Measurements from ENCODE around the gene PALS2.

PALS2 gene

DNA sequence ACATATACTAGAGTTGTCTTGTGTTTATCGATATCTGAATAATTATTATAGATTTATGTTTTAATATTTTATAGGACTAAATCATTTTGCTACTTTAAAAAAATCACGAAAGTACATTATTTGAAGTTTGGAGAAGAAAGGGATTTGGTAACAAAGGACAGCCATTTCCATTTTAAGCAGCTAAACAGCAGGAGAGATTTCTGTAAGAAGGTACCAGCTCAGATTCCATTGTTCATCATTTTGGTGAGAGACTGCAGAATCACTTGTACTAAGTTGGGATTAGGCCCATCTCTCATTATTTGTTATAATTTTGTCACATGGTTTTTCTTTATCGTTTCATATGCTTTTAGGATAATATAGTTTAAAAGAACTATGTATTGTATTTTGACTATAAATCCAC is 46.7 kb downstream of the PALS2 start:
- Histone ChIP-seq H3K36me3 (ENCODE audit: low read depth) (no peaks in the 10 kb centered on the region), H3K4me1 (ENCODE audit: insufficient read depth, poor library complexity, severe bottlenecking) (no peaks in the 10 kb centered on the region), H3K9me3 (ENCODE audit: severe bottlenecking) (no peaks in the 10 kb centered on the region), H3K27me3 (ENCODE audit: insufficient read depth, poor library complexity, severe bottlenecking) (no peaks in the 10 kb centered on the region), H3K27ac (ENCODE audit: poor library complexity, severe bottlenecking) (no peak overlapping the region), H3K4me3 (ENCODE audit: severe bottlenecking) (no peak overlapping the region)
- ATAC-seq (ENCODE audit: low read depth) (no peak), DNase-seq (ENCODE audit: low spot score) (no peak)
- TF ChIP-seq CTCF (IDR thresholded peaks at IDR 0.05; ENCODE audit: poor library complexity, severe bottlenecking), result no peak

DNA sequence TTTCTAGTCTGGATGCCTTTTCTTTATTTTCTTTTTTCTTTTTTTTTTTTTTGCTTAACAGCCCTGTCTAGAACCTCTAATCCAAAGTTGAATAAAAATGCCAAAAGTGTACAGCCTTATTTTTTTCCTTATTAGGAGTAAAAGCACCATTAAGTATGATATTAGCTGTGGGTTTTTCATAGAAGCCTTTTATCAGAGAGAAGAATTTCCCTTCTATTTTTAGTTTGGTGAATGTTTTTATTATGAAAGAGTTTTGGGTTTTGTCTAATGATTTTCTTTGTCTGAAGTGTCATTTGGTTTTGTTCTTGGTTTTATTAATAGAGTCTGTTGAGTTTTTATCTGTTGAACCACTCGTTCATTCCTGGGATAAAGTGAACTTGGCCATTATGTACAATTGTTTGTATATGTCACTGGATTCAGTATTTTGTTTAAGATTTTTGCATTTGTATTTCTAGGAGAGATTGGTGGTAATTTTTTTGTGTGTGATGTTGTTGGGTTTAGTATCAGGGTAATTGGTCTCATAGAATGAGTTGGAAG is 49.5 kb downstream of the PALS2 start:
- no peaks in the 10 kb centered on the region for H3K9me3 ChIP-seq (ENCODE audit: severe bottlenecking)
- H3K27ac ChIP-seq (ENCODE audit: poor library complexity, severe bottlenecking), result no peak overlapping the region
- TF ChIP-seq CTCF (IDR thresholded peaks at IDR 0.05; ENCODE audit: poor library complexity, severe bottlenecking), result no peak
- no peak for DNase-seq (ENCODE audit: low spot score)
- H3K4me3 ChIP-seq (ENCODE audit: severe bottlenecking), result no peak overlapping the region
- H3K27me3 ChIP-seq (ENCODE audit: insufficient read depth, poor library complexity, severe bottlenecking), result no peaks in the 10 kb centered on the region
- no peaks in the 10 kb centered on the region for H3K4me1 ChIP-seq (ENCODE audit: insufficient read depth, poor library complexity, severe bottlenecking)
- peaks cover 8% of the 10 kb centered on the region; the same call in 1 of the 2 replicates for H3K36me3 ChIP-seq (ENCODE audit: low read depth)
- ATAC-seq (ENCODE audit: low read depth), result no peak

Measured in RWPE2 (cell line).